ENCODE data around the gene IFITM10.

The IFITM10 gene

GRCh38 chr11:1750481-1750839, at the start of gene IFITM10:
TSS of gene IFITM10 (minus strand) at chr11:1750595. CDS start at chr11:1750442, 153 bp downstream.
- no peak for DNase-seq

- DNase-seq = no peak
These were observed 47.2 kb upstream of the IFITM10 start for GRCh38 chr11:1797391-1798125.

- no peak for DNase-seq
These were observed 46.1 kb upstream of the IFITM10 start for GRCh38 chr11:1796413-1797011.

GRCh38 chr11:1793081-1793480, 42.7 kb upstream of the IFITM10 start:
- DNase-seq = no peak

GRCh38 chr11:1792461-1792860, 42.1 kb upstream of the IFITM10 start:
- no peak for DNase-seq

GRCh38 chr11:1791912-1792311, 41.5 kb upstream of the IFITM10 start:
- no peak for DNase-seq

GRCh38 chr11:1786466-1786865, 36.1 kb upstream of the IFITM10 start:
- no peak for DNase-seq

- no peak for DNase-seq
These were observed 35.5 kb upstream of the IFITM10 start for GRCh38 chr11:1785749-1786413.

GRCh38 chr11:1784761-1785650, 34.6 kb upstream of the IFITM10 start:
- no peak for DNase-seq

GRCh38 chr11:1783725-1784529, 33.5 kb upstream of the IFITM10 start:
- no peak for DNase-seq

GRCh38 chr11:1782831-1783724, 32.7 kb upstream of the IFITM10 start:
- DNase-seq = no peak

- no peak for DNase-seq
These were observed 31.7 kb upstream of the IFITM10 start for GRCh38 chr11:1782031-1782590.

- no peak for DNase-seq
These were observed 31.2 kb upstream of the IFITM10 start for GRCh38 chr11:1781593-1781975.

- no peak for DNase-seq
These were observed 30.6 kb upstream of the IFITM10 start for GRCh38 chr11:1780700-1781592.

- DNase-seq = no peak
These were observed 29.7 kb upstream of the IFITM10 start for GRCh38 chr11:1779806-1780699.

- no peak for DNase-seq
These were observed 28.8 kb upstream of the IFITM10 start for GRCh38 chr11:1779034-1779805.

- no peak for DNase-seq
These were observed 27.9 kb upstream of the IFITM10 start for GRCh38 chr11:1778141-1778911.

All from NCI-H748 treated with DMSO at 0.1 percent for 48 hours (cell line).